HG03521 (cell line): ENCODE data around the gene CCDC142.

Experiments used
- ATAC-seq: cut with Tn5 transposase; IDR thresholded peaks from one replicate; pipeline ENCODE4 v1.9.1; 2021; ENCODE audit warnings: mild to moderate bottlenecking, moderate library complexity; ENCODE audit not compliant: unreplicated experiment

CCDC142 gene

GRCh38 chr2:74425523-74425922, 57.3 kb downstream of the CCDC142 start:
- no peak for ATAC-seq

GRCh38 chr2:74424995-74425406, 57.8 kb downstream of the CCDC142 start:
- no peak for ATAC-seq

GRCh38 chr2:74424139-74424992, 58.4 kb downstream of the CCDC142 start:
- ATAC-seq = no peak
